Measurements from ENCODE around the gene C2orf80. TPM values are rescaled to one million over a fixed set of nuclear protein-coding genes. Genes with fewer than 3 reads are reported as not detected.

Gene C2orf80
- total and polyA plus RNA-seq, 2 experiments from 2014 or later = not detected

- Histone ChIP-seq H3K79me2 (no peaks in the 10 kb centered on the region), H3K9me3 (ENCODE audit: low read depth) (no peaks in the 10 kb centered on the region), H3K4me1 (ENCODE audit: insufficient read depth) (no peaks in the 10 kb centered on the region), H3K36me3 (replicated peaks; ENCODE audit: insufficient read depth, low read depth) (no peaks in the 10 kb centered on the region), H4K20me1 (ENCODE audit: insufficient read depth, poor library complexity, severe bottlenecking) (no peaks in the 10 kb centered on the region), H3K9me2 (replicated peaks; ENCODE audit: insufficient read depth) (no peaks in the 10 kb centered on the region), H2AFZ (no peak overlapping the region), H3K4me3 (no peak overlapping the region), H3K27me3 (no peaks in the 10 kb centered on the region), H3K27ac (no peak overlapping the region), H3K4me2 (no peak overlapping the region)
- DNase-seq (ENCODE audit: low spot score) = no peak
- no peak for TF ChIP-seq CTCF (IDR thresholded peaks at IDR 0.05; ENCODE audit: poor library complexity)
- no peak for TF ChIP-seq EZH2 (IDR thresholded peaks at IDR 0.05; ENCODE audit: borderline replicate concordance)
- no peak for TF ChIP-seq EZH2phosphoT487 (IDR thresholded peaks at IDR 0.05; ENCODE audit: low read depth, severe bottlenecking, unreplicated experiment)
These were observed 39.7 kb downstream of the C2orf80 start for GRCh38 chr2:208150094-208150493.

- Histone ChIP-seq H3K36me3 (replicated peaks; ENCODE audit: insufficient read depth, low read depth) (no peaks in the 10 kb centered on the region), H3K9me3 (ENCODE audit: low read depth) (no peaks in the 10 kb centered on the region), H3K4me1 (ENCODE audit: insufficient read depth) (no peaks in the 10 kb centered on the region), H3K4me3 (no peak overlapping the region), H4K20me1 (ENCODE audit: insufficient read depth, poor library complexity, severe bottlenecking) (no peaks in the 10 kb centered on the region), H2AFZ (no peak overlapping the region), H3K27ac (no peak overlapping the region), H3K4me2 (no peak overlapping the region), H3K79me2 (no peaks in the 10 kb centered on the region), H3K27me3 (no peaks in the 10 kb centered on the region), H3K9me2 (replicated peaks; ENCODE audit: insufficient read depth) (no peaks in the 10 kb centered on the region)
- 67% methylated on average over 2 of the region's 2 CpGs for WGBS (ENCODE audit: low lambda C conversion rate, missing lambda C conversion rate)
- DNase-seq (ENCODE audit: low spot score) = no peak
- TF ChIP-seq EZH2 (IDR thresholded peaks at IDR 0.05; ENCODE audit: borderline replicate concordance) (no peak), EZH2phosphoT487 (IDR thresholded peaks at IDR 0.05; ENCODE audit: low read depth, severe bottlenecking, unreplicated experiment) (no peak), CTCF (IDR thresholded peaks at IDR 0.05; ENCODE audit: poor library complexity) (peak; percentile 32)
These were observed 41.0 kb downstream of the C2orf80 start for GRCh38 chr2:208148803-208149202.

DNA sequence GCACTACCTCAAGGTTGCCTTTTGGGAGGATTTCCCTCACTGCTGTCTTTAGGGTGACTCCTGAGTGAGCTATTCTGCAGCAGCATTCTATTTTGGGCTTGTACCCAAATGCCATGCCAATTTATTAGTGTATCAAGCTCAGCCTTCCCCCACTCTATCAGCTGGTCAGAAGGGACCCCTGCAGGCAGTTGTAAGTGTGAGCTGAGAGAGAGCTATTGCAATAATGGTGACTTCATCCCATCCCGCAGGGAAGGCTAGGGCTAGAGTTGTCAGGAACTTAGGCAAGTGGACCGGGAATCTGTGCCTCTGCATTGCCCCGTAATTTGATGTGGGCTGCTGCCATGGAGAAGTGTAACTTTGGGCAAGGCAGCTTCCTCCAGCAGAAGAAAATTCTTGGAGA, 42.1 kb downstream of the C2orf80 start:
- 74% methylated on average over 3 of the region's 3 CpGs for WGBS (ENCODE audit: low lambda C conversion rate, missing lambda C conversion rate)

More for the DNA sequence above, 42.1 kb downstream of the C2orf80 start:
- H3K4me3 ChIP-seq = no peak overlapping the region
- no peak overlapping the region for H3K27ac ChIP-seq
- no peaks in the 10 kb centered on the region for H4K20me1 ChIP-seq (ENCODE audit: insufficient read depth, poor library complexity, severe bottlenecking)
- peaks cover 5% of the 10 kb centered on the region for H3K4me1 ChIP-seq (ENCODE audit: insufficient read depth)
- H3K9me3 ChIP-seq (ENCODE audit: low read depth) = no peaks in the 10 kb centered on the region
- no peak overlapping the region for H3K4me2 ChIP-seq
- H2AFZ ChIP-seq = no peak overlapping the region
- H3K79me2 ChIP-seq = no peaks in the 10 kb centered on the region
- H3K36me3 ChIP-seq (replicated peaks; ENCODE audit: insufficient read depth, low read depth) = no peaks in the 10 kb centered on the region
- TF ChIP-seq EZH2phosphoT487 (IDR thresholded peaks at IDR 0.05; ENCODE audit: low read depth, severe bottlenecking, unreplicated experiment) (no peak), EZH2 (IDR thresholded peaks at IDR 0.05; ENCODE audit: borderline replicate concordance) (no peak), CTCF (IDR thresholded peaks at IDR 0.05; ENCODE audit: poor library complexity) (no peak)
- no peaks in the 10 kb centered on the region for H3K9me2 ChIP-seq (replicated peaks; ENCODE audit: insufficient read depth)
- no peaks in the 10 kb centered on the region for H3K27me3 ChIP-seq
- DNase-seq (ENCODE audit: low spot score) = no peak
